K562 (cell line): Measurements from ENCODE around the gene MPST. TPM values are rescaled to one million over a fixed set of nuclear protein-coding genes. Genes with fewer than 3 reads are reported as not detected.
A peak's percentile ranks its signal among the peaks of the same experiment; 100 is the strongest.

Experiments
- CREB3L1 ChIP-seq: fragments of 450-650 bp; IDR thresholded peaks from 2 replicates; pipeline ENCODE4 v1.6.1; 2014; ENCODE audit warnings: low read depth, mild to moderate bottlenecking, moderate library complexity, borderline replicate concordance
- CTBP1 ChIP-seq: fragments of 450-650 bp; IDR thresholded peaks from 2 replicates; pipeline ENCODE4 v1.6.1; 2016; ENCODE audit warnings: borderline replicate concordance
- GABPA ChIP-seq: fragments of 200-800 bp; sonication (Bioruptor generic); conservative IDR thresholded peaks from 2 replicates; pipeline ENCODE4 v1.6.1; 2016; ENCODE audit warnings: low read depth, missing genetic modification characterization, missing compliant biosample characterization
- HDAC8 ChIP-seq: fragments of 450-650 bp; IDR thresholded peaks from 2 replicates; pipeline ENCODE4 v1.6.1; 2016; ENCODE audit warnings: mild to moderate bottlenecking, missing genetic modification characterization, moderate library complexity, missing compliant biosample characterization
- HNRNPLL ChIP-seq: fragments of 200-400 bp; formaldehyde crosslinking; IDR thresholded peaks from 2 replicates; pipeline ENCODE4 v1.6.1; 2017; ENCODE audit warnings: low read length, low read depth, mild to moderate bottlenecking; ENCODE audit not compliant: poor library complexity, severe bottlenecking
- KDM5B ChIP-seq: fragments of 200-600 bp; sonication (generic); IDR thresholded peaks from 2 replicates; pipeline ENCODE4 v1.6.1; 2012; ENCODE audit warnings: low read depth, mild to moderate bottlenecking, moderate library complexity, low read length, control low read depth, inconsistent platforms; ENCODE audit not compliant: insufficient replicate concordance
- L3MBTL2 ChIP-seq: fragments of 450-650 bp; IDR thresholded peaks from 2 replicates; pipeline ENCODE4 v1.6.1; 2016; ENCODE audit warnings: mild to moderate bottlenecking, moderate library complexity
- MAZ ChIP-seq, 2 experiments: fragments of 450-650 bp in 1 of 2; sonication (generic) in 1 of 2; formaldehyde crosslinking; IDR thresholded peaks in 1 of 2; conservative IDR thresholded peaks in 1 of 2; 2 replicates each; pipeline versions ENCODE4 v1.4.0 to v1.5.0; 2020; ENCODE audit warnings: mild to moderate bottlenecking in 1 of 2, missing genetic modification reagents in 1 of 2
- NRF1 ChIP-seq, 2 experiments: fragments of 450-650 bp; IDR thresholded peaks in 1 of 2; conservative IDR thresholded peaks in 1 of 2; 2 replicates each; pipeline ENCODE4 v1.6.1; 2014; ENCODE audit warnings: mild to moderate bottlenecking in 2 of 2
- OTX1 ChIP-seq: fragments of 450-650 bp; formaldehyde crosslinking; IDR thresholded peaks from 2 replicates; pipeline ENCODE4 v1.4.0; 2022; ENCODE audit warnings: mild to moderate bottlenecking
- PHF20 ChIP-seq: fragments of 450-650 bp; IDR thresholded peaks from 2 replicates; pipeline ENCODE4 v1.6.1; 2018; ENCODE audit not compliant: partially characterized antibody
- RBBP5 ChIP-seq: fragments of 200-600 bp; sonication (generic); IDR thresholded peaks from 2 replicates; pipeline ENCODE4 v1.6.1; 2012; ENCODE audit warnings: borderline replicate concordance, mild to moderate bottlenecking, low read length, control low read depth, inconsistent platforms; ENCODE audit not compliant: insufficient read depth, poor library complexity, severe bottlenecking
- SAP30 ChIP-seq: fragments of 200-600 bp; sonication (generic); IDR thresholded peaks from 2 replicates; pipeline ENCODE4 v1.6.1; 2012; ENCODE audit warnings: borderline replicate concordance, low read depth, mild to moderate bottlenecking, moderate library complexity, low read length, control low read depth, inconsistent platforms; ENCODE audit not compliant: insufficient read depth, poor library complexity, severe bottlenecking
- SUPT5H ChIP-seq: fragments of 450-650 bp; IDR thresholded peaks from 2 replicates; pipeline ENCODE4 v1.6.1; 2016
- TFE3 ChIP-seq: fragments of 450-650 bp; formaldehyde crosslinking; IDR thresholded peaks from 2 replicates; pipeline ENCODE4 v1.4.0; 2020; ENCODE audit warnings: mild to moderate bottlenecking, mixed read lengths
- UBTF ChIP-seq, 2 experiments: IDR thresholded peaks; 2 replicates each; pipeline ENCODE4 v1.6.1; 2012; ENCODE audit warnings: improper control_type of control experiment in 2 of 2, low read depth in 2 of 2, low read length in 2 of 2, borderline replicate concordance in 1 of 2
- XRCC4 ChIP-seq: IDR thresholded peaks from one replicate; pipeline ENCODE4 v1.6.1; 2011; ENCODE audit not compliant: insufficient read depth, insufficient read length; ENCODE audit errors: extremely low read depth
- ZBTB7A ChIP-seq: IDR thresholded peaks from 2 replicates; pipeline ENCODE4 v1.6.1; 2011; ENCODE audit warnings: low read depth, mild to moderate bottlenecking, low read length, moderate library complexity, borderline replicate concordance; ENCODE audit not compliant: control insufficient read depth
- ZFX ChIP-seq: sonication (generic); formaldehyde crosslinking; IDR thresholded peaks from 2 replicates; pipeline ENCODE4 v1.8.0; 2022; ENCODE audit warnings: mild to moderate bottlenecking, missing genetic modification reagents, moderate library complexity
- ZNF197 ChIP-seq: fragments of 200-800 bp; sonication (Bioruptor generic); IDR thresholded peaks from 2 replicates; pipeline ENCODE4 v1.6.1; 2016; ENCODE audit warnings: low read depth, missing genetic modification characterization, missing compliant biosample characterization
- ZNF224 ChIP-seq: sonication (generic); formaldehyde crosslinking; IDR thresholded peaks from 2 replicates; pipeline ENCODE4 v1.8.0; 2022; ENCODE audit warnings: mild to moderate bottlenecking, missing genetic modification reagents
- ZSCAN32 ChIP-seq: fragments of 450-650 bp; formaldehyde crosslinking; IDR thresholded peaks from 2 replicates; pipeline ENCODE4 v1.4.0; 2020; ENCODE audit warnings: mild to moderate bottlenecking, moderate library complexity
- polyA plus RNA-seq, 8 experiments: library from polyadenylated mRNA; depleted of rRNA in 4 of 8; stranded (reverse) in 5 of 8; unstranded in 3 of 8; fragments of >200 nt; fragmentation: Nextera tagmentation in 2 of 8; fragmentation: Illumina TruSeq in 1 of 8; extraction: Ambion mirVana in 2 of 8; extraction: Trizol in 1 of 8; gene quantifications; 2 replicates each; pipeline versions ENCODE4 v1.2.1 to v1.2.3, GENCODE V29; 2011 to 2014; ENCODE audit warnings: inconsistent platforms in 1 of 8, missing spikeins in 1 of 8
- total RNA-seq, 7 experiments: library from RNA; depleted of rRNA in 6 of 7; stranded (reverse); fragments of >200 nt in 6 of 7; fragmentation: Illumina TruSeq in 2 of 7; extraction: Trizol in 2 of 7; gene quantifications; 2 replicates each; pipeline versions ENCODE4 v1.2.1 to v1.2.3, GENCODE V29; 2011 to 2021; ENCODE audit warnings: low replicate concordance in 1 of 7

Gene MPST
- total and polyA plus RNA-seq, 9 of the 15 experiments (the other 6 are each of a cell fraction or from before 2014, with no cell fraction given) = 0.65 to 104 (median 24.3) TPM

- no peak; a peak in 1 of 4 replicates for TF ChIP-seq UBTF (IDR thresholded peaks at IDR 0.05; ENCODE audit: borderline replicate concordance in 1 of 2, low read depth in 2 of 2, low read length in 2 of 2)
- TF ChIP-seq SAP30 = peak; percentile 61
- no peak for TF ChIP-seq ZNF224 (CRISPR knock-in tag)
- peak; percentile 63 for TF ChIP-seq RBBP5
- TF ChIP-seq SUPT5H = 0 out of 2 replicates have a peak, but pooled peaks have one; percentile 3
- peak; percentile 26 for TF ChIP-seq PHF20
- peak; percentile 64; the same call in 1 of the 2 replicates for TF ChIP-seq CTBP1
- TF ChIP-seq HDAC8 (tag) = no peak
- no peak for TF ChIP-seq TFE3
- TF ChIP-seq ZBTB7A = no peak
- TF ChIP-seq CREB3L1 = peak; percentile 39; the same call in 1 of the 2 replicates
- no peak for TF ChIP-seq XRCC4
- peak; percentile 62 for TF ChIP-seq ZFX (CRISPR knock-in tag)
- 0 out of 2 replicates have a peak, but pooled peaks have one; percentile 36 for TF ChIP-seq L3MBTL2
- TF ChIP-seq GABPA = 0 out of 2 replicates have a peak, but pooled peaks have one; percentile 8
- peak; percentile 3 for TF ChIP-seq KDM5B
- no peak for TF ChIP-seq ZSCAN32
- TF ChIP-seq OTX1 = no peak
- TF ChIP-seq MAZ (CRISPR knock-in tag; conservative IDR thresholded peaks at IDR 0.05 in 1 of 2, IDR thresholded peaks at IDR 0.05 in 1 of 2) = peak; percentile 28 to 57; a peak in 3 of 4 replicates
- TF ChIP-seq NRF1 (conservative IDR thresholded peaks at IDR 0.05 in 1 of 2, IDR thresholded peaks at IDR 0.05 in 1 of 2) = peak; percentile 55 to 60
- no peak for TF ChIP-seq ZNF197 (CRISPR knock-in tag)
- no peak for TF ChIP-seq HNRNPLL
Observed at GRCh38 chr22:37018815-37019308, 680 bp upstream of the MPST start (continued).
